Measurements from ENCODE around the gene ADI1. TPM values are rescaled to one million over a fixed set of nuclear protein-coding genes. Genes with fewer than 3 reads are reported as not detected.
"Not testable (repeated sequence)": the region's sequence is repeated elsewhere in the genome, so short reads cannot be mapped to it uniquely, and the experiment has no call there.

ADI1 gene
- total RNA-seq, 1 donor from 2014 or later, result 135 TPM

DNA sequence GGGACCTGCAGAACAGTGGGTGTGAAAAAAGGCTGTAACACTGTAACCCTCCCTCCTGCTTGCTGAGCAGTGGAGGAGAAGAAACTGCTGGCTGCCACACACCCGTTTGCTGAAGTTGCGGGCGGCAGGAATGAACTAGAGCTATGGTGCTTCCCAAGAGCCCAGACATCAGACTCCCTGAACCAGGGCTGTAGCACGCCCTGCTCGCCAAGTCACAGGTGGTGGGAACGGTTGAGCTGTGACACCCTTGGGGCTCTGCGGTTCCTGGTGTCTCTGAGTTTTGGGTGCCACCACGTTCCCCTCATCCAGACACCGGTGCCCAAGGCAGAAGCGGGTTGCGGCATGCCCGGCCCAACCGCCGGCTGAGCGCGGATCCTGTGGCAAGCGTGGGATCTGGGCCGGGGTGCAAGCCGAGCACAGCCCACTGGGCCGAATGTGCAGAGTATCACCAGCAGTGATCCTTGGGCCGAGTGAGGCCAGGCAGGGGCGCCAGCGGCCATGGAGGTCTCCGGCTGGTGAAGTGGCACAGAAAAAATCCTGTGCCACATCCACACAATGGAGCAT lies 15.0 kb upstream of the ADI1 start:
- DNase-seq (ENCODE audit: low spot score), result no peak
- intact Hi-C loops (cut with DNase I), result no loop called here

DNA sequence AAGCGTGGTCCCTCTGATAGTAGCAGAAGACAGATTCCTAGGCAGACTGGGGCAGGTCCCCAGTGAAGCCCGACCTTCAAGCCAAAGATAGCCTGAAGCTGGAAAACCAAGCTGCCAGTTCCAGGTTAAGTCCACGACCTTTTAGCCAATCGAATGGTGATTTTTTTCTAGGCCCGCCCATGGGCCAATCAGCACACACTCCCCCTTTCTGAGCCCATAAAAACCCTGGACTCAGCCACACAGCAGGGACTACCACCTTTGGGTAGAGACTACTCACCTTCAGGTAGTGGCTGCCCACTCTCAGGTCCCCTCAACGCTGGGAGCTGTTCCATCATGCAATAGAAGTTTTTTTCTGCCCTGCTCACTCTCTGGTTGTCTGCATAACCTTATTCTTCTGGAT lies 14.5 kb upstream of the ADI1 start:
- intact Hi-C loops (cut with DNase I), result no loop called here
- DNase-seq (ENCODE audit: low spot score), result no peak

DNA sequence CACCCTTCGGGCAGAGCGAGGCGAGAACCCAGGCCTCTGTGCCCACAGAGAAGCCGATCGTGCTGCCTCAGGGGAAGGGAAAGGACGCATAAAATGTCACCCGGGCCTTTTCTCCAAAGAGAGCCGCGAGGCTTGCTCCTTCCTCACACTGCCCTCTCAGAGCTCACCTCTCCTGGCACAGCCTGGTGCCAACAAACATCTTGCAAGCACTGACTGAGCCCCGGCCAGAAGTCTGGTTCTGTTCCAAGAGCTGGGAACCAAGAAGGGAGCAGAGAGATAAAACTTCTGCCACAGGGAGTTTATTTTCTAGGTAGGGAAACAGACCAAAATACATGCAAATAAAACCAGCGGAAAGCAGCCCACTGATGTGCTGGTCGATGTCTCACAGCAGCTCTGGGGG lies 13.6 kb upstream of the ADI1 start:
- intact Hi-C loops (cut with DNase I), result no loop called here
- no peak for DNase-seq (ENCODE audit: low spot score)

DNA sequence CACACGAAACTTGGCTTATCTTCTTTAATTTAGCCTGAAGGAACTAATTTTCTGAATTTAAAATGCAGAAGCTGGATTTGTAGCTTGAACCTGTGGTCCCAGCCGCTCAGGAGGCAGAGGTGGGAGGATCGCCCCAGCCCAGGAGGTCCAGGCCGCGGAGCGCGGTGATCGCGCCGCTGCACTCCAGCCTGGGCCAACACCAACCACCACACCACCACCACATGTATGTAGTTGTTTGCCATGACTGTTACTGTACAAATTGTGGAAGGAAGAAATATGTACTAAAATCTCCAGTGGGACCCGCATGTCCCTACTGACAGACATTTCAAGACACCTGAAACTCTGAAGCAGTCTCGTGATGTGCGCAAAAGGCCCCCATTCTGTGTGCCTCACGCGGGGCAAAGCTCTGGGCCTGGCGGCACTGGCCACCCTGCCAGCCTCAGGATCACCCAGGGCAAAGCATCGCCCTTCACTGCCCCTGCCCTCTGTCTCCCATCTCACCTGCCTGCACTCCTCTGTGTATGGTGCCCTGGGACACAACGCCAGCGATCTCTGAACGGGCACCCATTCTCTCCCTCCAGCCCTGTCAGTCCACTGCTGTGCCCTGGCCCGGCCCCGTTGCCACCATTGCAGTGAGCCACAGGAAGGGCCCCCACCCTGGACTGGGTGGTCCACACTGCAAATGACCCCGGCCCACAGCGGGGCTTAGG lies 10.1 kb upstream of the ADI1 start:
- DNase-seq (ENCODE audit: low spot score), result no peak
- intact Hi-C loops (cut with DNase I), result no loop called here

DNA sequence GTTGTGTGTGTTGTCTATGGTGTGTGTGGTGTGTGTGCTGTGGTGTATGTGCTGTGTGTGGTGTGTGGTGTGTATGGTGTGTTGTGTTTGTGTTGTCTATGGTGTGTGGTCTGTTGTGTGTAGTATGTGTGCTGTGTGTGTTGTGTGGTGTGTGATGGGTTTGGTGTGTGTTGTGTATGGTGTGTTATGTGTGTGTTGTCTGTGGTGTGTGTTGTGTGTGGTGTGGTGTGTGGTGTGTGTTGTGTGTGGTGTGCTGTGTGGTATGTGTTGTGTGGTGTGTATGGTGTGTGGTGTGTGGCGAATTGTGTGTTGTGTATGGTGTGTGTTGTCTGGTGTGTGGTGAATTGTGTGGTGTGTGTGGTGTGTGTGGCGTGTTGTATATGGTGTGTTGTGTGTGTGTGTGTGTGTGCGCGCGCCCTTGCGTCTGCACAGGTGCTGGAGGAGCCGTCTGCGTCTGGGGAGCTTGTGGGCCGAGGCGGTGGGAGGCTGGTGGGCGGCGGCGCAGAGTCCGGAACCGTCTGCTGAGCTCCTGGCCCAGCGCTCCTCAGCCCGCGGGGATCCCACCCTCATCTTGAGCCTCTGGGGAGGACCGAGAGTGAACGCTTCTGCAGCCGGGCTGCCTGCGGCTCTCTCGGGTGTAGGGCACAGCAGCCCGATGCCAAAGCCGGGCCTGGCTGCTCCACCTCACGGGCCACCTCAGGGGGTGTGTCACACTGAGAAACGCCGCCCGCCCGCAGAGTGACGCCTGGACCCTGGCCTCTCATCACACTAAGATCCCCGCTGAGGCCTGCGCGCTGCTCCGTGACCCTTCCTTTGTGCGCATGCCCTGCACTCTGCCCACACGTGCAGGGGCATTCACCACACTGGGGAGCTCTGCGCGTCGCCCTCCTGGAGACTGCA lies 8.8 kb upstream of the ADI1 start:
- intact Hi-C loops (cut with DNase I), result no loop called here
- no peak for DNase-seq (ENCODE audit: low spot score)

DNA sequence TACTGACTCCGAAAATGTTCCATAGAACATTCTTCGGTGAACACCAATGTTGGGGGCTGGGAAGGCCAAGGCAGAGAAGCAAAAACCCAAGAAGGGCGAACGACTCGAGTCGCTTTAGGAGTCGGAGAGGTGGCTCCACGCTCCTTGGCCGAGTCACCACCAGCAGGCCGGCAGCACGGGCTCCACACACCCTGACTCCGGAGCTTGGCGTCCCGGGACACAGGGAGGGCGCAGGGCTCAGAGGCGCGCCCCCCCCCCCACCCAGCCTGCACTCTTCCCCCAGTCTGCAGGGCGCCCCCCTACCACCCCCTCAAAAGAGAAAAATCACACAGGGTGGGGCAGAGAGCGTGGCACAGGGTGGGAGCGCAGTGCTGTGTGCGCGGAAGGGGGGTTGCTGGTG lies 7.5 kb upstream of the ADI1 start:
- intact Hi-C loops (cut with DNase I), result no loop called here
- no peak for DNase-seq (ENCODE audit: low spot score)

DNA sequence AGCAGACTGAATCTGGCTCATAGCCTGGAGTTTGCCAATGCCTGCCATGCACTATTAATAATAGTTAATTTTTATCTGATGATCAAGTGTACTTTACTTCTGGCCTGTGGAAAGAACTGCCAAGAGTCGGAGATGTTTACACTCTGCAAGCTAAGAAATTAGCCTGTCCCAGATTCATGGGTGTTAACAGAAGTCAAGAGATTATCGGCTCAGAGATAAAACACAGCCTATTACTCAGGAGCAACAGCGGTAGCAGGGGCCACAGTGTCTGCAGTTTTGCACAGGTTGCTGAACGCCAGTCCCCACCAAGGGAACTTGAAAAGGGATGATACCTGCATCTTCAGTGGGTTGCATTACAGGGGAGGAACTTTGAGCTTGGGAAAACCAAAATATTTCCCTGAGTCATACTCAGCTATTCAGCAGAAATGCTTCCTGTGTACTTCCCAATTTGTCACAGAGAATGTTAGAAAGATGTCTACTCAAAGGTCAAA lies 4.3 kb upstream of the ADI1 start:
- intact Hi-C loops (cut with DNase I), result no loop called here

DNA sequence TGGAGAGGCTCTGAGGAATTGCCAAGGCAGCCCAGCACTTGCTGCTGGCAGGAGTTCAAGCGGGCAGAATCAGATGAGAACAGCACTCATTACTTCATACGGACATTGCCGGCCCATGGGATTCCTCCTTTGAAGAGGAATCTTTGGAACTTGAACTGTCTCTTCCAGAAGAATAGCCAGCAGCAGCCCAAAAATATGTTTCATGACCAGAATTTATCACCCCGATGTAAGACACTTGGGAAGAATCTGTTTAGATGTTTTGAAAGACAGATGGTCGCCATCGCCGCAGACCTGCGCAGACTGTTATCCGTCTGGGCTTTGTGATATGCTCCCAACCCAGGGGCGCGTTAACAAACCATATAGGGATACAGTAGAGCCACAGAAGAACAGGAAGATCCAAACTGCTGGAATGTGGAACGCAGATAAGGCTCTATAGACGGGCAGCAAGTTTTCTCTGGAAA lies 3.7 kb upstream of the ADI1 start:
- intact Hi-C loops (cut with DNase I), result no loop called here
- no peak for DNase-seq (ENCODE audit: low spot score)

More for the DNA sequence above, 4.3 kb upstream of the ADI1 start:
- no peak for DNase-seq (ENCODE audit: low spot score)

DNA sequence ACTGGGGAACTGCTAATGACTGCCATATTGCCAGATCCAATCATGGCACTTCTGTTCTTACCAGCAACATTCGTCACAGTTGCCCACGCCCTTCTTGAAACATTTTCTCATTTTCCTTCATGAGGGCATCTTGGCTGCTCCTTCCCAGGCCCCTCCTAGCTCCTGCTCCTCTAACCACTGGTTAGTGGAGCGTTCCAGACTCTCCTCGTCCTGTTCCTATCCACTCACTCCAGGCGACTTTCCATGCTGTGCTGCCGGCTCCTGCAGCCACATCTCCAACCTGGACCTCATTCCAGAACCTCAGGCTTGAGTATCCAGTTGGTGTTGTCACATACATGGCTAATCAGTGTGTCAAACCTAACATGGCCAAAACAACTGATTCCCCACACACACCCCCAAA lies 1.3 kb upstream of the ADI1 start:
- no peak for DNase-seq (ENCODE audit: low spot score)
- intact Hi-C loops (cut with DNase I), result no loop called here

DNA sequence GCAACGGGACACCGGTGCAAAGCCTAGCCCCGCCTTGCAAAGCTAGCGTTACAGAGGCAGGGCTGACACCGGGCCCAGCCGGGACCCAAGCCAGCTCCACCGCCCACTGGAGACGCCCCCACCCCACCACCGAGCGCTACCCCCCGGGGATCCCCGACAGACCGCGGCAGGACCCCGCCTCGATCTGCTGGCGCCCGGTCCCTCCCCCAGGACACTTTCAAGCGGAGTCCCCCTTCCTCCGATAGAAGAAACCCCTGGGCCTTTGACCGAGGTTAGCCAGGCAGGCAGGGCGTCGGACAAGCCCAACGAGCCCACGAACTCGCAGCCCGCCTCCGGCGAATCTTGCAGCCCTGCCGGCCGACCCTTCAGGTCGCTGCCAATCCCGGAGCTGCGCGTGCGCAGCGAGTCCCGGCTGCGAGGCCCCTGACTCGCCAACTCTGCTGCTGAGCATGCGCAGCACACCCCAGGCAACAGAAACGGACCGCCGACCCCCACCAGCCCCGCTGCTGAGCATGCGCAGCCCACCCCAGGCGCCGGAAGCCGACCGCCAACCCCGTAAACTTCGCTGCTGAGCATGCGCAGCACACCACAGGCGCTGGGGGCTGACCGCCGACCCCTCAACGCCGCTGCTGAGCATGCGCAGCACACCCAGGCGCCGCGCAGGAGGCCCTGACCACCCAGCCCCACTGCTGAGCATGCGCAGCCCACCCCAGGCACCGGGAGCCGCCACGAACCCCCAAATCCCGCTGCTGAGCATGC lies 656 bp downstream of the ADI1 start:
- peak; percentile 98 for DNase-seq (ENCODE audit: low spot score)
- intact Hi-C loops (cut with DNase I), result loop anchor here (1.0 to 5.0 kb wide), 3 partner anchors 40 to 59 kb away; partner anchors contain the start of genes RNASEH1 and RPS7

DNA sequence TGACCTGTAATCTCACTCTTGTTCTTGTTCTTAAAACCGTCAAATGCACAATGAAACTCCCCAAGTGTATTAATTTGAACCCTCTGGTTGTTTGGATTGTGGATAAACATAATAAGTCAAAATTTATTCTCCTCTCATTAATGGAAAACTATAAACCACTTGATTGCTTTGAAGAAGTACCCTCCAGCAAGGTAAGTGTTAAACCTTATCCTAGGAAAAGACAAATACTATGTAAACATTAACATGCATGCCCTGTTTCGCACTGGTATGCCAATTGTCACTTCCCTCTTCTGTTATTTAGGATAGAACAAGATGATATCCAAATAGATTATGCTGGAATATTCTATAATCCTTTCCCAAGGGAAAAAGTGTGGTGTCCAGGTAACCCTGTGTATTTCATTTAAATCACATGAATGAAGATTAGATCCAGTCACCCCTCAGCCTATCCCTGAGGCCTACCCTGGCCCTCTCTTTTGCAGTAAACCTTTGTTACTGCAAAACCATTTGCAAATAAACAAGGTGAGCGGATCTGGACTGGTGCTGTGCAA lies 1.3 kb downstream of the ADI1 start:
- intact Hi-C loops (cut with DNase I), result loop anchor here (5.0 kb wide), 2 partner anchors 46 to 59 kb away; partner anchors contain the start of gene RPS7
- no peak for DNase-seq (ENCODE audit: low spot score)

DNA sequence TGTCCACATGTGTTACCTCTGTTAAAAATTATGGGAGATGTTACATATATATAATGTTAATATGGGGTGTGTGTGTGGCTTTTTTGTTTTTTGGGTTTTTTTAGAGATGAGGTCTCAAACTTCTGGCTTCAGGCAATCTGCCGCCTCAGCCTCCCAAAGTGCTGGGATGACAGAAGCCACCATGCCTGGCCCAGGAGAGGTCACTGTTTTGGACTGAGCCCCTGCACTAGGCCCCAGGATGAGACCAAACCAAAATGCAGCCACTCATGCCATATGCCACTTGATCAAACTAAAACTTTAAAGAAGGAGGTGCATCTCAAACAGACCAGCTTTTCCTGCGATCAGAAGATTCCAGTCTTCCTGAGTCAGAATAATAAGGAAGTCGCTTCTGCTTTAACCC lies 2.5 kb downstream of the ADI1 start:
- intact Hi-C loops (cut with DNase I), result loop anchor here (5.0 kb wide), 2 partner anchors 45 to 60 kb away; partner anchors contain the start of gene RPS7
- peak; percentile 26 for DNase-seq (ENCODE audit: low spot score)

DNA sequence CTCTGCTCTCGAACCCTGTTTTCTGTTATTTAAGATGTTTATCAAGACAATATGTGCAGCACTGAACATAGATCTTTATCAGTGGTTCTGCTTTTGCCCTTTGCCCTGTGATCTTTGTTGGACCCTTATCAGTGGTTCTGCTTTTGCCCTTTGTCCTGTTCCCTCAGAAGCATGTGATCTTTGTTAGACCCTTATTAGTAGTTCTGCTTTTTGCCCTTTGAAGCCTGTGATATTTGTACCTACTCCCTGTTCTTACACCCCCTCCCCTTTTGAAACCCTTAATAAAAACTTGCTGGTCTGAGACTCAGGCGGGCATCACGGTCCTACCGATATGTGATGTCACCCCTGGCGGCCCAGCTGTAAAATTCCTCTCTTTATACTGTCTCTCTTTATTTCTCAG lies 3.9 kb downstream of the ADI1 start:
- intact Hi-C loops (cut with DNase I), result loop anchor here (5.0 kb wide), 2 partner anchors 43 to 62 kb away; partner anchors contain the start of gene RPS7
- not testable (repeated sequence) for DNase-seq (ENCODE audit: low spot score)

DNA sequence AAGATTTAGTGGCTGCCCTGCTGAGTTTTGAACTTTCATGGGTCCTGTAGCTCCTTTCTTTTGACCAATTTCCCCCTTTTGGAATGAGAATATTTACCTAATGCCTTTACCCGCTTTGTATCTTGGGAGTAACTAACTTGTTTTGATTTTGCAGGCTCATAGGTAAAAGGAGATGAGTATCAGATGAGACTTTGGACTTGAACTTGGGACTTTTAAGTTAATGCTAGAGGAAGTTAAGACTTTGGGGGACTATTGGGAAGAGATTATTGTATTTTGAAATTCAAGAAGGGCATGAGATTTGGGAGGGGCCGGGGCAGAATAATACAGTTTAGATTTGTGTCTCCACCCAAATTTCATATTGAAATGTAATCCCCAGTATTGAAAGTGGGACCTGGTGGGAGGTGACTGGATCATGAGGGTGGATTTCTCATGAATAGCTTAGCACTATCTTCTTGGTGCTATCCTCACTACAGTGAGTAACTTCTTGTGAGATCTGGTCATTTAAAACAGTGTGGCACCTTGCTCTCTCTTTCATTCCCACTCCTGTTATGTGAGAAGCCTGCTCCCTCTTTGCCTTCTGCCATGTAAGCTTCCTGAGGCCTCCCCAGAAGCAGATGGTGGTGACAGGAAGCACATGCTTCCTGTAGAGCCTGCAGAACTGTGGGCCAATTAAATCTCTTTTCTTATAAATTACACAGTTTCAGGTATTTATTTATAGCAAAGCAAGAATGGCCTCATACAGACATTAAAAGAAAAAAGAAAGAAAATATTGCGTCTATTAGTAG lies 6.1 kb downstream of the ADI1 start:
- intact Hi-C loops (cut with DNase I), result no loop called here
- DNase-seq (ENCODE audit: low spot score), result no peak

DNA sequence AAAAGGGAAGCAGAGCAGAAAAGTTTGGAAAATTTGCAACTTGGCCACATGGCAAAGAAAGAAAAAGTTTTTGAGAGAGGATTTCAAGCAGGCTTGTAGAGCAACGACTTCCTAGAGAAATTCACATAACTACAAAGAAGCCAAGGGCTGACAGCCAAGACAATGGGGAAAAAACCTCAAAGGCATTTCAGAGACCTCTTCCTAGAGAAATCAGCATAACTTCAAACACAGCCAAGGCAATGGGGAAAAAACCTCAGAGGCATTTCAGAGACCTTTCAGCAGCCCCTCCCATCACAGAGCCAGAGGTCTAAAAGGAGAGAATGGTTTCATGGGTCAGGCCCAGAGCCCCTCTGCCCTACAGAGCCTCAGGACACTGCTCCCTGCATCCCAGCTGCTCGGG lies 7.2 kb downstream of the ADI1 start:
- DNase-seq (ENCODE audit: low spot score), result no peak
- intact Hi-C loops (cut with DNase I), result no loop called here

DNA sequence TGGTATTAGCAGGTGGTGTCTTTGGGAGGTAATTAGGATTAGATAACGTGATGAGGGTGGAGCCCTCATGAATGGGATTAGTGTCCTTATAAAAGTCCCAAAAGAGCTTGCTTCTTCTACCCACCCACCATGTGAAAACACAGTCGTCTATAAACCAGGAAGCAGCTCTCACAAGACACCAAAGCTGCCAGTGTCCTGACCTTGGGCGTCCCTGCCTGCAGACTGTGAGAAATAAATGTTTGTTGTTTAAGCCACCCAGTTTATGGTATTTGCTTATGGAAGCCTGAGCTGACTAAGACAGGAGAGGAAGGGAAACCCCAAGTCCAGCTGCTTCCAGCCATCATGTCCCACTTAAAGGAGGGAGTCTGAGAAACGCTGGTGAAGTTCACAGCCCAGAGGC lies 13.6 kb downstream of the ADI1 start:
- DNase-seq (ENCODE audit: low spot score), result peak; percentile 54
- intact Hi-C loops (cut with DNase I), result no loop called here

DNA sequence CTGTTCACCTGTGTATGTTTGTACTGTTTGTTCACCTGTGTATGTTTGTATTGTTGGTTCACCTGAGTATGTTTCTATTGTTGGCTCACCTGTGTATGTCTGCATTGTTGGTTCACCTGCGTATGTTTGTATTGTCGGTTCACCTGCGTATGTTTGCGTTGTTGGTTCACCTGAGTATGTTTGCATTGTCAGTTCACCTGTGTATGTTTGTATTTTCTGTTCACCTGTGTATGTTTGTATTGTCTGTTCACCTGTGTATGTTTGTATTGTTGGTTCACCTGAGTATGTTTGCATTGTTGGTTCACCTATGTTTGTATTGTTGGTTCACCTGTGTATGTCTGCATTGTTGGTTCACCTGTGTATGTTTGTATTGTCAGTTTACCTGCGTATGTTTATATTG lies 14.6 kb downstream of the ADI1 start:
- intact Hi-C loops (cut with DNase I), result no loop called here

DNA sequence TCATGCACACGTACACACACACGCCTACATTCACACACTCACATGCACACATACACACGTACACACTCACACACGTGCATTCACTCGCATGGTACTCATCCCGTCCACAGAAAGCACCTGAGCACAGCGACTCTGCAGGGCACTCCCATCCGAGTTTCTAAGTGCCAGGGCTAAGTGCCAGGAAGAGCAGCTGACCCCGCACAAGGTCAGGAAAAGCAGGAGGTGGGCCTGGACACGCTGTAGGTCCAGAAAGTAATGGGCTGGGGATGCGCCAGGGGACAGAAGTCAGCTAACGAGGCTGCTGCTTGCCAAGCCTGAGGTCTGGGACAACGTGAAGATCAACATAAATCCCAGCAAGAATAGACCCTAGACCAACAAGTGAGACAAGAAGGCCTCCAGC lies 15.8 kb downstream of the ADI1 start:
- DNase-seq (ENCODE audit: low spot score), result peak; percentile 47
- intact Hi-C loops (cut with DNase I), result no loop called here

More for the DNA sequence above, 14.6 kb downstream of the ADI1 start:
- no peak for DNase-seq (ENCODE audit: low spot score)

Data from cardiac septum (tissue), 1 donor.